ENCODE results near the gene KIF3A.

KIF3A gene

DNA sequence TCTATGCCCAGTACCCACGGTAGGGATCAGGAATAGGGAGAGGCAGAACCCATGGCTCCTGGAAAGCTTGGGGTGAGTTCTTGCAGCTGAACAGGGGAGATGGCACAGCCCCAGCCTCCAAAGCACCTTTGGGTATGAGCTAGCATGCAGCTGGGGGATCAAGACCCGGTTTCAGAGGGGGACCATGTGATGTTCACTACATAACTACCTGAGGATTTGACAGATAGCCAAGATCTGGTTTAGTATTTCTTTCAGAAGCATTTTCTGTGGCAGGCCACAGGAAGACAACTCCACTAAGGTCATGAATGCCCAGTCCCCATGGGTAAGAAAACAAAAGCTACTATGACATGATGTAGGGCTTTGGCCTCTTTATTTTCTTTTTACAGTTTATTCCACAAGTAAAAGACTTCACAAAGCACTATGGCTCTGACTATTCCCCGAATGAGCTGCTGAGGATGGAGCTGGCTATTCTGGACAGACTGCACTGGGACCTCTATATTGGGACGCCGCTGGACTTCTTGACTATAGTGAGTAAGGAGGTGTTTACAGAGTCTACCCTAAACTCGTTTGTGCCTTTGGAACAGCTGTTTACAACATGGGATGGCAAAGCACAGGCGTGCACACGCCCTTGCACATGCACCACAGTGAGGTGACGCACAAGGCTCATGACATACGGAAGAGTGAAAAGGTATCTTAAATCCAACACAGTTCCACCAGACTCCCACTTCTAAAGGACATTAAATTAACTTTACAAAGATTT, 13.3 kb upstream of the KIF3A start:
- Histone ChIP-seq H3K4me1 (ENCODE audit: insufficient read depth, low read length) (peaks cover 8% of the 10 kb centered on the region; the same call in 1 of the 2 replicates), H3K9ac (ENCODE audit: low read depth, low read length) (no peak overlapping the region), H3K4me3 (ENCODE audit: low read length) (no peak overlapping the region), H3K27ac (ENCODE audit: low read length) (no peak overlapping the region), H3K27me3 (ENCODE audit: insufficient read depth, low read length) (peaks cover 63% of the 10 kb centered on the region), H3K36me3 (ENCODE audit: insufficient read depth, low read depth, low read length) (no peaks in the 10 kb centered on the region), H3K9me3 (ENCODE audit: insufficient read depth, low read depth, low read length) (no peaks in the 10 kb centered on the region)

- H3K9me3 ChIP-seq (ENCODE audit: insufficient read depth, low read depth, low read length): no peaks in the 10 kb centered on the region
- H3K4me1 ChIP-seq (ENCODE audit: insufficient read depth, low read length): peaks cover 2% of the 10 kb centered on the region; the same call in 1 of the 2 replicates
- no peaks in the 10 kb centered on the region for H3K36me3 ChIP-seq (ENCODE audit: insufficient read depth, low read depth, low read length)
- no peak overlapping the region for H3K9ac ChIP-seq (ENCODE audit: low read depth, low read length)
- no peak overlapping the region for H3K4me3 ChIP-seq (ENCODE audit: low read length)
- H3K27me3 ChIP-seq (ENCODE audit: insufficient read depth, low read length): peaks cover 74% of the 10 kb centered on the region
- no peak overlapping the region for H3K27ac ChIP-seq (ENCODE audit: low read length)
Measured at GRCh38 chr5:132749506-132749905, 12.2 kb upstream of the KIF3A start.

- Histone ChIP-seq H3K36me3 (ENCODE audit: insufficient read depth, low read depth, low read length) (no peaks in the 10 kb centered on the region), H3K27me3 (ENCODE audit: insufficient read depth, low read length) (peaks cover 76% of the 10 kb centered on the region), H3K4me3 (ENCODE audit: low read length) (no peak overlapping the region), H3K9ac (ENCODE audit: low read depth, low read length) (no peak overlapping the region), H3K27ac (ENCODE audit: low read length) (no peak overlapping the region), H3K9me3 (ENCODE audit: insufficient read depth, low read depth, low read length) (no peaks in the 10 kb centered on the region), H3K4me1 (ENCODE audit: insufficient read depth, low read length) (no peaks in the 10 kb centered on the region)
Measured at GRCh38 chr5:132748522-132749000, 11.2 kb upstream of the KIF3A start.

GRCh38 chr5:132747616-132748440, 10.5 kb upstream of the KIF3A start:
- Histone ChIP-seq H3K36me3 (ENCODE audit: insufficient read depth, low read depth, low read length) (no peaks in the 10 kb centered on the region), H3K9me3 (ENCODE audit: insufficient read depth, low read depth, low read length) (no peaks in the 10 kb centered on the region), H3K4me1 (ENCODE audit: insufficient read depth, low read length) (no peaks in the 10 kb centered on the region), H3K9ac (ENCODE audit: low read depth, low read length) (no peak overlapping the region), H3K27me3 (ENCODE audit: insufficient read depth, low read length) (peaks cover 76% of the 10 kb centered on the region), H3K27ac (ENCODE audit: low read length) (no peak overlapping the region), H3K4me3 (ENCODE audit: low read length) (peak overlapping the region; percentile 52; the same call in 1 of the 2 replicates)

GRCh38 chr5:132746954-132747615, 9.7 kb upstream of the KIF3A start, which contains the start of gene CCNI2:
CCNI2 (plus strand) TSS chr5:132747426; CDS start chr5:132747496, 70 bp downstream.
- H3K9ac ChIP-seq (ENCODE audit: low read depth, low read length): no peak within 1 kb of the TSS
- H3K4me3 ChIP-seq (ENCODE audit: low read length): peak within 1 kb of the TSS; percentile 52; the same call in 1 of the 2 replicates
- no peak within 1 kb of the TSS for H3K27ac ChIP-seq (ENCODE audit: low read length)
- no peaks in the 10 kb centered on the region for H3K9me3 ChIP-seq (ENCODE audit: insufficient read depth, low read depth, low read length)
- no peaks in the 10 kb centered on the region for H3K4me1 ChIP-seq (ENCODE audit: insufficient read depth, low read length)
- no peaks in the 10 kb centered on the region for H3K36me3 ChIP-seq (ENCODE audit: insufficient read depth, low read depth, low read length)
- peaks cover 78% of the 10 kb centered on the region for H3K27me3 ChIP-seq (ENCODE audit: insufficient read depth, low read length)

- Histone ChIP-seq H3K9ac (ENCODE audit: low read depth, low read length) (no peak overlapping the region), H3K9me3 (ENCODE audit: insufficient read depth, low read depth, low read length) (no peaks in the 10 kb centered on the region), H3K36me3 (ENCODE audit: insufficient read depth, low read depth, low read length) (no peaks in the 10 kb centered on the region), H3K27ac (ENCODE audit: low read length) (no peak overlapping the region), H3K4me1 (ENCODE audit: insufficient read depth, low read length) (no peaks in the 10 kb centered on the region), H3K4me3 (ENCODE audit: low read length) (peak overlapping the region; percentile 52; the same call in 1 of the 2 replicates), H3K27me3 (ENCODE audit: insufficient read depth, low read length) (peaks cover 78% of the 10 kb centered on the region)
Measured at GRCh38 chr5:132746592-132746953, 9.2 kb upstream of the KIF3A start.

DNA sequence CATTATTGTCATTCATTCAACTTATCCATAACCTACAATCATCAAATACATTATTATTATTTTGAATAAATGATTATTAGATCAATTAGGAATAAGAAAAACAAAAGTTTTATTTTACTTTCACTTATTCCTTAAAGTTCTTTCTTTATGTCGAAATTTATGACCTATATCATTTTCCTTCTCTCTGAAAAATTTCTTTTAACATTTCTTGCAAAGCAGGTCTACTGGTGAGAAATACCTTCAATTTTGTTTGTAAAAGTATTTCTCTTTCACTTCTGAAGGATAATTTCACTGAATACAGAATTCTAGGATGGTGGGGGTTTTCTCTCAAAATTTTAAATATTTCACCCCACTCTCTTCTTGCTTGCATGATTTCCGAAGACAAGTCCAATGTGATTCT, 7.3 kb upstream of the KIF3A start:
- Histone ChIP-seq H3K4me1 (ENCODE audit: insufficient read depth, low read length) (no peaks in the 10 kb centered on the region), H3K4me3 (ENCODE audit: low read length) (no peak overlapping the region), H3K9me3 (ENCODE audit: insufficient read depth, low read depth, low read length) (no peaks in the 10 kb centered on the region), H3K36me3 (ENCODE audit: insufficient read depth, low read depth, low read length) (no peaks in the 10 kb centered on the region), H3K27me3 (ENCODE audit: insufficient read depth, low read length) (peaks cover 59% of the 10 kb centered on the region), H3K9ac (ENCODE audit: low read depth, low read length) (no peak overlapping the region), H3K27ac (ENCODE audit: low read length) (no peak overlapping the region)

GRCh38 chr5:132742626-132743025, 5.3 kb upstream of the KIF3A start:
- Histone ChIP-seq H3K36me3 (ENCODE audit: insufficient read depth, low read depth, low read length) (no peaks in the 10 kb centered on the region), H3K9ac (ENCODE audit: low read depth, low read length) (no peak overlapping the region), H3K27ac (ENCODE audit: low read length) (no peak overlapping the region), H3K9me3 (ENCODE audit: insufficient read depth, low read depth, low read length) (no peaks in the 10 kb centered on the region), H3K4me1 (ENCODE audit: insufficient read depth, low read length) (no peaks in the 10 kb centered on the region), H3K27me3 (ENCODE audit: insufficient read depth, low read length) (peaks cover 44% of the 10 kb centered on the region), H3K4me3 (ENCODE audit: low read length) (no peak overlapping the region)

DNA sequence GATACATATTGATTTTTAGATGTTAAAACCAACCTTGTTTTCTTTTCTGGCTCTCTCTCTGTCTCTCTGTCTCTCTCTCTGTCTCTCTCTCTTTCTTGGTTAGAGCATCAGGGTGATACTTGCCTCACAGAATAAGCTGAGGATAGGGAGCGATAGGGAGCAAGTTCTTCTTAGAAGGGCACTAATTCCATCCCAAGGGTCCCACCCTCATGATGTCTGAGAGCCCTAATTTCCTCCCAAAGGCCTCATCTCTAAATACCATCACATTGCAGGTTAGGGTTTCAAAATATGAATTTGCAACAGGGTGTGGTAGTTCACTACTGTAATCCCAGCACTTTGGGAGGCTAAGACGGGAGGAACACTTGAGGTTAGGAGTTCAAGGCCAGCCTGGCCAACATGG, 4.8 kb upstream of the KIF3A start:
- H3K27ac ChIP-seq (ENCODE audit: low read length): no peak overlapping the region
- no peaks in the 10 kb centered on the region for H3K36me3 ChIP-seq (ENCODE audit: insufficient read depth, low read depth, low read length)
- H3K9me3 ChIP-seq (ENCODE audit: insufficient read depth, low read depth, low read length): no peaks in the 10 kb centered on the region
- H3K4me1 ChIP-seq (ENCODE audit: insufficient read depth, low read length): no peaks in the 10 kb centered on the region
- H3K27me3 ChIP-seq (ENCODE audit: insufficient read depth, low read length): peaks cover 39% of the 10 kb centered on the region
- no peak overlapping the region for H3K4me3 ChIP-seq (ENCODE audit: low read length)
- no peak overlapping the region for H3K9ac ChIP-seq (ENCODE audit: low read depth, low read length)

- Histone ChIP-seq H3K27me3 (ENCODE audit: insufficient read depth, low read length) (peaks cover 11% of the 10 kb centered on the region), H3K4me3 (ENCODE audit: low read length) (no peak overlapping the region), H3K9ac (ENCODE audit: low read depth, low read length) (no peak overlapping the region), H3K4me1 (ENCODE audit: insufficient read depth, low read length) (peaks cover 6% of the 10 kb centered on the region), H3K27ac (ENCODE audit: low read length) (no peak overlapping the region), H3K9me3 (ENCODE audit: insufficient read depth, low read depth, low read length) (no peaks in the 10 kb centered on the region), H3K36me3 (ENCODE audit: insufficient read depth, low read depth, low read length) (0 out of 2 replicates have a peak, but pooled peaks cover under 1% of the 10 kb centered on the region)
Measured at GRCh38 chr5:132739232-132739631, 1.9 kb upstream of the KIF3A start.

- Histone ChIP-seq H3K27ac (ENCODE audit: low read length) (no peak overlapping the region), H3K27me3 (ENCODE audit: insufficient read depth, low read length) (peaks cover 11% of the 10 kb centered on the region), H3K9me3 (ENCODE audit: insufficient read depth, low read depth, low read length) (no peaks in the 10 kb centered on the region), H3K4me3 (ENCODE audit: low read length) (peak overlapping the region; percentile 86), H3K4me1 (ENCODE audit: insufficient read depth, low read length) (peaks cover 6% of the 10 kb centered on the region), H3K36me3 (ENCODE audit: insufficient read depth, low read depth, low read length) (0 out of 2 replicates have a peak, but pooled peaks cover 7% of the 10 kb centered on the region), H3K9ac (ENCODE audit: low read depth, low read length) (no peak overlapping the region)
Measured at GRCh38 chr5:132737982-132738681, 786 bp upstream of the KIF3A start.

Measured in iPS-20b (cell line).